Measurements from ENCODE around the gene ANO3.

GRCh38 chr11:26613759-26614158, 281.8 kb downstream of the ANO3 start:
- TF ChIP-seq POLR2A (IDR thresholded peaks at IDR 0.05; ENCODE audit: low read length) (no peak), GATA1 (IDR thresholded peaks at IDR 0.05; ENCODE audit: low read depth, low read length) (no peak)
